Gastroesophageal sphincter (tissue), 3 donors: ENCODE data around the gene CCDC92.

Source experiments
- EP300 ChIP-seq: sonication (generic); formaldehyde crosslinking; IDR thresholded peaks from one replicate; pipeline ENCODE4 v1.6.1; 2017; ENCODE audit warnings: antibody characterized with exemption, mild to moderate bottlenecking
- POLR2A ChIP-seq, 2 donors: fragments of 450-650 bp; IDR thresholded peaks; one replicate each; pipeline ENCODE4 v1.6.1; 2017; ENCODE audit warnings: antibody characterized with exemption in 2 of 2, mild to moderate bottlenecking in 2 of 2, moderate library complexity in 1 of 2
- POLR2AphosphoS5 ChIP-seq: sonication (generic); formaldehyde crosslinking; IDR thresholded peaks from one replicate; pipeline ENCODE4 v1.6.1; 2017; ENCODE audit warnings: antibody characterized with exemption
- TF ChIP-seq, protein P1 (sequence below), 4 experiments: fragments of 200-600 bp in 2 of 4; fragments of 450-650 bp in 2 of 4; sonication (generic) in 1 of 4; IDR thresholded peaks; one replicate each; pipeline ENCODE4 v1.5.1; 2017 to 2019; ENCODE audit warnings: antibody characterized with exemption in 4 of 4, mild to moderate bottlenecking in 2 of 4, moderate library complexity in 2 of 4

DNA sequence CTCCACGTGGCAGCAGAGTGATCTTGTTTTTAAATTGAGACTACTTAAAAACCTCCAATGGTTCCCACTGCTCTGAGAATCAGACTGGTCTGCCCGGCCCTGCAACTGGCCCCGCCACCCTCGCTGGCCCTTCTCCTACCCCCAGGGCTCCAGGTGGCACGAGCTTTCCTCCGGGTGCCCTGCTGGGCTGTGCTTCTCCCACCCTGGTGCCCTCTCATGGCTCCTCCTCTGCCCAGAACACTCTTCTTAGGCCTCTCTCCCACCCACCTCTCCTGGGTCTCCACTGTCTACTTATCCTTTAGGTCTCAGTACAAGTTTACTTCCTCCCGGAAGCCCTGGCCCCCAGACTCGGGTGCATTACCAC lies 26.5 kb downstream of the CCDC92 start:
- TF ChIP-seq EP300: no peak
- TF ChIP-seq, protein P1, sequence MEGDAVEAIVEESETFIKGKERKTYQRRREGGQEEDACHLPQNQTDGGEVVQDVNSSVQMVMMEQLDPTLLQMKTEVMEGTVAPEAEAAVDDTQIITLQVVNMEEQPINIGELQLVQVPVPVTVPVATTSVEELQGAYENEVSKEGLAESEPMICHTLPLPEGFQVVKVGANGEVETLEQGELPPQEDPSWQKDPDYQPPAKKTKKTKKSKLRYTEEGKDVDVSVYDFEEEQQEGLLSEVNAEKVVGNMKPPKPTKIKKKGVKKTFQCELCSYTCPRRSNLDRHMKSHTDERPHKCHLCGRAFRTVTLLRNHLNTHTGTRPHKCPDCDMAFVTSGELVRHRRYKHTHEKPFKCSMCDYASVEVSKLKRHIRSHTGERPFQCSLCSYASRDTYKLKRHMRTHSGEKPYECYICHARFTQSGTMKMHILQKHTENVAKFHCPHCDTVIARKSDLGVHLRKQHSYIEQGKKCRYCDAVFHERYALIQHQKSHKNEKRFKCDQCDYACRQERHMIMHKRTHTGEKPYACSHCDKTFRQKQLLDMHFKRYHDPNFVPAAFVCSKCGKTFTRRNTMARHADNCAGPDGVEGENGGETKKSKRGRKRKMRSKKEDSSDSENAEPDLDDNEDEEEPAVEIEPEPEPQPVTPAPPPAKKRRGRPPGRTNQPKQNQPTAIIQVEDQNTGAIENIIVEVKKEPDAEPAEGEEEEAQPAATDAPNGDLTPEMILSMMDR (IDR thresholded peaks at IDR 0.05): no peak
- TF ChIP-seq POLR2A (IDR thresholded peaks at IDR 0.05): no peak
- TF ChIP-seq POLR2AphosphoS5: no peak
